ENCODE results near the gene GPR87.

DNA sequence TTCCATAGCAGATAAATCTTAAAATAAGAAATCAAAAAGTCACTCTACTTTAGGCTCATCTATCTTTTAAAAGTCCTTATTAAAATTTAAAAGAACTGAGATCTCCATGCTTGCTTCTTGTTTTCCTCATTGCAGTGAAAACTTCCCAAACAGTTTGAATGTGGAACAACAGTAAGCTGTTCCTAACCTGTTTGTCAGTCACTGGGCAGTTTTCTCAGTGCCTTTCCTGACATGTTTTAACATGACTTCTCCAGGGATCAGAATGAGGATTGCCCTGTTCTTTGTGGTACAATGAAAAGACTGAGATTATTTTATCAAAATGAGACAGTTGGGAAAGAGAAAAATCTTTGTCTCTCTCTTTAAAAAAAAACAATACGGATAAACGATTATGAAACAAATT lies 774 bp downstream of the GPR87 start:
- TF ChIP-seq, protein P1, sequence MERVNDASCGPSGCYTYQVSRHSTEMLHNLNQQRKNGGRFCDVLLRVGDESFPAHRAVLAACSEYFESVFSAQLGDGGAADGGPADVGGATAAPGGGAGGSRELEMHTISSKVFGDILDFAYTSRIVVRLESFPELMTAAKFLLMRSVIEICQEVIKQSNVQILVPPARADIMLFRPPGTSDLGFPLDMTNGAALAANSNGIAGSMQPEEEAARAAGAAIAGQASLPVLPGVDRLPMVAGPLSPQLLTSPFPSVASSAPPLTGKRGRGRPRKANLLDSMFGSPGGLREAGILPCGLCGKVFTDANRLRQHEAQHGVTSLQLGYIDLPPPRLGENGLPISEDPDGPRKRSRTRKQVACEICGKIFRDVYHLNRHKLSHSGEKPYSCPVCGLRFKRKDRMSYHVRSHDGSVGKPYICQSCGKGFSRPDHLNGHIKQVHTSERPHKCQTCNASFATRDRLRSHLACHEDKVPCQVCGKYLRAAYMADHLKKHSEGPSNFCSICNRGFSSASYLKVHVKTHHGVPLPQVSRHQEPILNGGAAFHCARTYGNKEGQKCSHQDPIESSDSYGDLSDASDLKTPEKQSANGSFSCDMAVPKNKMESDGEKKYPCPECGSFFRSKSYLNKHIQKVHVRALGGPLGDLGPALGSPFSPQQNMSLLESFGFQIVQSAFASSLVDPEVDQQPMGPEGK (CRISPR knock-in tag; IDR thresholded peaks at IDR 0.05; ENCODE audit: borderline replicate concordance) = no peak
- no peak for TF ChIP-seq ARNTL (CRISPR knock-in tag; IDR thresholded peaks at IDR 0.05; ENCODE audit: borderline replicate concordance, low read depth)
- TF ChIP-seq RARB (CRISPR knock-in tag; IDR thresholded peaks at IDR 0.05) = no peak
- no peak for TF ChIP-seq ZFP30 (CRISPR knock-in tag; IDR thresholded peaks at IDR 0.05)
- no peak for TF ChIP-seq BACH2 (CRISPR knock-in tag; IDR thresholded peaks at IDR 0.05; ENCODE audit: borderline replicate concordance)
- no peak for TF ChIP-seq ZC3H10 (CRISPR knock-in tag; IDR thresholded peaks at IDR 0.05)
- TF ChIP-seq SNAI2 (CRISPR knock-in tag; IDR thresholded peaks at IDR 0.05) = no peak
- no peak for TF ChIP-seq ZNF70 (CRISPR knock-in tag; IDR thresholded peaks at IDR 0.05)
- TF ChIP-seq ZNF565 (CRISPR knock-in tag; conservative IDR thresholded peaks at IDR 0.05; ENCODE audit: low read depth) = no peak
- TF ChIP-seq, protein P2, sequence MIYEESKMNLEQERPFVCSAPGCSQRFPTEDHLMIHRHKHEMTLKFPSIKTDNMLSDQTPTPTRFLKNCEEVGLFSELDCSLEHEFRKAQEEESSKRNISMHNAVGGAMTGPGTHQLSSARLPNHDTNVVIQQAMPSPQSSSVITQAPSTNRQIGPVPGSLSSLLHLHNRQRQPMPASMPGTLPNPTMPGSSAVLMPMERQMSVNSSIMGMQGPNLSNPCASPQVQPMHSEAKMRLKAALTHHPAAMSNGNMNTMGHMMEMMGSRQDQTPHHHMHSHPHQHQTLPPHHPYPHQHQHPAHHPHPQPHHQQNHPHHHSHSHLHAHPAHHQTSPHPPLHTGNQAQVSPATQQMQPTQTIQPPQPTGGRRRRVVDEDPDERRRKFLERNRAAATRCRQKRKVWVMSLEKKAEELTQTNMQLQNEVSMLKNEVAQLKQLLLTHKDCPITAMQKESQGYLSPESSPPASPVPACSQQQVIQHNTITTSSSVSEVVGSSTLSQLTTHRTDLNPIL (CRISPR knock-in tag; IDR thresholded peaks at IDR 0.05; ENCODE audit: low read depth) = no peak
